Hepatocyte (in vitro differentiated cells): Measurements from ENCODE around the gene SLC5A4.
"Not testable (repeated sequence)": the region's sequence is repeated elsewhere in the genome, so short reads cannot be mapped to it uniquely, and the experiment has no call there.

Experiments
- EZH2 ChIP-seq: fragments of 200-600 bp; sonication (generic); IDR thresholded peaks from 2 replicates; pipeline ENCODE4 v1.6.1; 2016; ENCODE audit warnings: antibody characterized with exemption, mild to moderate bottlenecking, borderline replicate concordance
- EZH2phosphoT487 ChIP-seq: fragments of 200-600 bp; sonication (generic); IDR thresholded peaks from one replicate; pipeline ENCODE4 v1.6.1; 2018; ENCODE audit warnings: antibody characterized with exemption, mild to moderate bottlenecking, low read depth, moderate library complexity; ENCODE audit not compliant: unreplicated experiment, severe bottlenecking
- TF ChIP-seq, protein P1 (sequence below): fragments of 200-600 bp; sonication (generic); IDR thresholded peaks from 2 replicates; pipeline ENCODE4 v1.5.1; 2016; ENCODE audit warnings: antibody characterized with exemption, mild to moderate bottlenecking; ENCODE audit not compliant: poor library complexity

DNA sequence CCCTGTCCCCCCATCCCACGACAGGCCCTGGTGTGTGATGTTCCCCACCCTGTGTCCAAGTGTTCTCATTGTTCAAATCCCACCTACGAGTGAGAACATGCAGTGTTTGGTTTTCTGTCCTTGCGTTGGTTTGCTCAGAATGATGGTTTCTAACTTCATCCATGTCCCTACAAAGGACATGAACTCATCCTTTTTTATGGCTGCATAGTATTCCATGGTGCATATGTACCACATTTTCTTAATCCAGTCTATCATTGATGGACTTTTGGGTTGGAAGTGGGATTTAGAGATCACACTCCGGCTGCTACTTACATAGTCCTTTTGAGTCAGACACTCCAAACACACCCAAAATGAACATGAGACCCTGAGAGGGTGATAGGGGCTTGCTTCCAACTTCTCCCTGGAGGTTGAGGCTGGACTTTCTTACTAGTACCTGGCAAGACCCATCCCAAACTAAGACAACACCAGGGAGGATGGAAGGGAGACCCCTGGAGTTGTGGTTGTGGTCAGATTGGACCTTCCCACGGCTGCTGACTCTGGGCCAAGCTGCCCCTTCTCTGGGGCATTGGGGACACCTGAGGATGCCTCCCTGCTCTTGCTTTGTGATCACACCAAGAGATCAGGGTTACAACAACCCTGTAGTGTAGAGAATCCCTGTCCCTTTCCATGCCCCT, 57.5 kb downstream of the SLC5A4 start:
- TF ChIP-seq, protein P1, sequence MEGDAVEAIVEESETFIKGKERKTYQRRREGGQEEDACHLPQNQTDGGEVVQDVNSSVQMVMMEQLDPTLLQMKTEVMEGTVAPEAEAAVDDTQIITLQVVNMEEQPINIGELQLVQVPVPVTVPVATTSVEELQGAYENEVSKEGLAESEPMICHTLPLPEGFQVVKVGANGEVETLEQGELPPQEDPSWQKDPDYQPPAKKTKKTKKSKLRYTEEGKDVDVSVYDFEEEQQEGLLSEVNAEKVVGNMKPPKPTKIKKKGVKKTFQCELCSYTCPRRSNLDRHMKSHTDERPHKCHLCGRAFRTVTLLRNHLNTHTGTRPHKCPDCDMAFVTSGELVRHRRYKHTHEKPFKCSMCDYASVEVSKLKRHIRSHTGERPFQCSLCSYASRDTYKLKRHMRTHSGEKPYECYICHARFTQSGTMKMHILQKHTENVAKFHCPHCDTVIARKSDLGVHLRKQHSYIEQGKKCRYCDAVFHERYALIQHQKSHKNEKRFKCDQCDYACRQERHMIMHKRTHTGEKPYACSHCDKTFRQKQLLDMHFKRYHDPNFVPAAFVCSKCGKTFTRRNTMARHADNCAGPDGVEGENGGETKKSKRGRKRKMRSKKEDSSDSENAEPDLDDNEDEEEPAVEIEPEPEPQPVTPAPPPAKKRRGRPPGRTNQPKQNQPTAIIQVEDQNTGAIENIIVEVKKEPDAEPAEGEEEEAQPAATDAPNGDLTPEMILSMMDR = not testable (repeated sequence)
- not testable (repeated sequence) for TF ChIP-seq EZH2phosphoT487, EZH2
